LNCaP clone FGC (cell line): ENCODE data around the gene SLC30A3.

Source experiments
- DNase-seq: peaks from one replicate; pipeline ENCODE4 v3.0.0-alpha.2; 2011; ENCODE audit warnings: low read depth
- H3K4me3 ChIP-seq: 2 replicates; pipeline ENCODE4 v1.5.1; 2011; ENCODE audit warnings: mild to moderate bottlenecking, low read depth, low read length, control low read depth
- CTCF ChIP-seq: IDR thresholded peaks from 2 replicates; pipeline ENCODE4 v1.5.1; 2012; ENCODE audit warnings: mild to moderate bottlenecking; ENCODE audit not compliant: control insufficient read depth, insufficient read depth; ENCODE audit errors: extremely low read depth

Gene SLC30A3

GRCh38 chr2:27212626-27213471 is 50.0 kb downstream of the SLC30A3 start:
- H3K4me3 ChIP-seq = peak overlapping the region; percentile 82
- DNase-seq = no peak
- TF ChIP-seq CTCF = no peak

GRCh38 chr2:27211943-27212625 is 50.8 kb downstream of the SLC30A3 start, which contains the start of the genes ATRAID and SLC5A6:
TSS of gene ATRAID (plus strand) at chr2:27212041. CDS start at chr2:27212369, 328 bp downstream.
TSS of gene SLC5A6 (minus strand) at chr2:27212268. CDS start at chr2:27207650, 4,618 bp downstream.
- no peak for TF ChIP-seq CTCF
- peak within 1 kb of the TSS; percentile 82 for H3K4me3 ChIP-seq
- peak; percentile 39 for DNase-seq

GRCh38 chr2:27211241-27211942 is 51.5 kb downstream of the SLC30A3 start:
- peak; percentile 36 for DNase-seq

GRCh38 chr2:27209621-27210401 is 53.0 kb downstream of the SLC30A3 start:
- DNase-seq = peak; percentile 34
- peak overlapping the region; percentile 23; the same call in 1 of the 2 replicates for H3K4me3 ChIP-seq
- TF ChIP-seq CTCF = no peak

More at GRCh38 chr2:27211241-27211942, 51.5 kb downstream of the SLC30A3 start:
- peak overlapping the region; percentile 82 for H3K4me3 ChIP-seq
- TF ChIP-seq CTCF = no peak

GRCh38 chr2:27208486-27209050 is 54.3 kb downstream of the SLC30A3 start:
- no peak overlapping the region for H3K4me3 ChIP-seq
- no peak for TF ChIP-seq CTCF
- DNase-seq = no peak

GRCh38 chr2:27206346-27206745 is 56.5 kb downstream of the SLC30A3 start:
- no peak for TF ChIP-seq CTCF
- no peak for DNase-seq

More at GRCh38 chr2:27206346-27206745, 56.5 kb downstream of the SLC30A3 start:
- no peak overlapping the region for H3K4me3 ChIP-seq
